GM12878 (cell line): ENCODE results near the gene UTP3. TPM values are rescaled to one million over a fixed set of nuclear protein-coding genes. Genes with fewer than 3 reads are reported as not detected.
A peak's percentile ranks its signal among the peaks of the same experiment; 100 is the strongest.

ENCODE experiments used
- ATAC-seq: fragments of 200-7000 bp; cut with Tn5 transposase; 3 replicates; pipeline ENCODE4 v1.9.1; 2020; ENCODE audit warnings: mild to moderate bottlenecking, moderate library complexity
- BruUV-seq: library from RNA; stranded (reverse); fragments of 400-500 nt; replicated peaks from 2 replicates; lab custom pipeline; 2021; lab: Mats Ljungman, UMichigan
- CTCF ChIA-PET: fragments of 300-600 bp; sonication (Branson Sonifier 250); formaldehyde crosslinking; extraction: SDS; loops from one replicate; lab custom pipeline; 2021; ENCODE audit warnings: inconsistent platforms; lab: Yijun Ruan, JAX
- POLR2A ChIA-PET: fragments of 350-600 bp; formaldehyde crosslinking; extraction: SDS; loops from one replicate; lab custom pipeline; 2021; ENCODE audit warnings: inconsistent platforms; lab: Charles Lee
- RAD21 ChIA-PET: fragments of 300-600 bp; sonication (Branson Sonifier 250); formaldehyde crosslinking; loops from one replicate; lab custom pipeline; 2023; ENCODE audit warnings: antibody characterized with exemption; ENCODE audit not compliant: unreplicated experiment; lab: Charles Lee
- SMC1A ChIA-PET: fragments of 300-600 bp; sonication (Branson Sonifier 250); formaldehyde crosslinking; loops from one replicate; lab custom pipeline; 2023; ENCODE audit not compliant: unreplicated experiment, uncharacterized antibody; lab: Charles Lee
- DNase-seq: peaks from one replicate; pipeline ENCODE4 v3.0.0-alpha.2; 2011; ENCODE audit warnings: low read depth, low spot score
- FAIRE-seq: peaks from 3 replicates; lab custom pipeline; 2011; peaks lifted over from hg19 to GRCh38; lab: Jason Lieb, UNC
- H2AFZ ChIP-seq: 2 replicates; pipeline ENCODE4 v1.6.0; 2011; ENCODE audit warnings: low read depth, low read length, control low read depth; ENCODE audit not compliant: control insufficient read depth
- H3K27ac ChIP-seq: 2 replicates; pipeline ENCODE4 v1.5.1; 2011; ENCODE audit warnings: control low read depth; ENCODE audit not compliant: control insufficient read depth, insufficient read depth
- H3K27me3 ChIP-seq, 2 experiments: replicated peaks in 1 of 2; 2 replicates each; pipeline versions ENCODE4 v1.6.0 to v1.6.1; 2011; ENCODE audit warnings: low read length in 1 of 2; ENCODE audit not compliant: control insufficient read depth in 2 of 2, insufficient read depth in 2 of 2
- H3K36me3 ChIP-seq, 2 experiments: 2 replicates each; pipeline ENCODE4 v1.5.1; 2011; ENCODE audit warnings: low read length in 1 of 2; ENCODE audit not compliant: control insufficient read depth in 2 of 2, insufficient read depth in 2 of 2
- H3K4me1 ChIP-seq: 2 replicates; pipeline ENCODE4 v1.6.1; 2011; ENCODE audit warnings: mild to moderate bottlenecking, low read length, moderate library complexity, mixed read lengths; ENCODE audit not compliant: control insufficient read depth, insufficient read depth
- H3K4me2 ChIP-seq: 2 replicates; pipeline ENCODE4 v1.6.0; 2011; ENCODE audit warnings: control low read depth; ENCODE audit not compliant: control insufficient read depth, insufficient read depth
- H3K4me3 ChIP-seq: fragments of 200-600 bp; sonication (generic); 2 replicates; pipeline ENCODE4 v1.5.1; 2016
- H3K79me2 ChIP-seq: 2 replicates; pipeline ENCODE4 v1.6.0; 2011; ENCODE audit warnings: low read length; ENCODE audit not compliant: control insufficient read depth, insufficient read depth
- H3K9ac ChIP-seq: 2 replicates; pipeline ENCODE4 v1.8.0; 2011; ENCODE audit warnings: low read length, control low read depth, mixed read lengths; ENCODE audit not compliant: control insufficient read depth, insufficient read depth
- H3K9me3 ChIP-seq: replicated peaks from 3 replicates; pipeline ENCODE4 v1.5.1; 2011; ENCODE audit warnings: mild to moderate bottlenecking, low read length; ENCODE audit not compliant: control insufficient read depth, insufficient read depth
- H4K20me1 ChIP-seq: 2 replicates; pipeline ENCODE4 v1.6.0; 2011; ENCODE audit not compliant: control insufficient read depth, insufficient read depth
- CHD4 ChIP-seq: fragments of 200-600 bp; sonication (generic); IDR thresholded peaks from 2 replicates; pipeline ENCODE4 v1.6.1; 2016; ENCODE audit warnings: mild to moderate bottlenecking
- EZH2 ChIP-seq: IDR thresholded peaks from 2 replicates; pipeline ENCODE4 v1.6.1; 2012; ENCODE audit warnings: low read depth, mild to moderate bottlenecking, control low read depth, inconsistent platforms, low read length, borderline replicate concordance; ENCODE audit not compliant: control insufficient read depth
- FOS ChIP-seq: IDR thresholded peaks from 3 replicates; pipeline ENCODE4 v1.6.1; 2011; ENCODE audit warnings: borderline replicate concordance; ENCODE audit not compliant: insufficient read length; ENCODE audit errors: extremely low read depth
- MLLT1 ChIP-seq: fragments of 450-650 bp; IDR thresholded peaks from 2 replicates; pipeline ENCODE4 v1.6.1; 2016; ENCODE audit warnings: mild to moderate bottlenecking
- MYB ChIP-seq: fragments of 150-350 bp; IDR thresholded peaks from 2 replicates; pipeline ENCODE4 v1.6.1; 2014; ENCODE audit warnings: mild to moderate bottlenecking, low read depth, low read length, borderline replicate concordance
- PML ChIP-seq: IDR thresholded peaks from 2 replicates; pipeline ENCODE4 v1.6.1; 2012; ENCODE audit warnings: low read length, inconsistent platforms
- PRDM15 ChIP-seq: fragments of 450-650 bp; formaldehyde crosslinking; IDR thresholded peaks from 2 replicates; pipeline ENCODE4 v1.4.0; 2020; ENCODE audit warnings: mild to moderate bottlenecking, moderate library complexity
- RAD51 ChIP-seq: fragments of 450-650 bp; IDR thresholded peaks from 2 replicates; pipeline ENCODE4 v1.6.1; 2016; ENCODE audit warnings: moderate library complexity, mild to moderate bottlenecking, inconsistent platforms
- RUNX3 ChIP-seq: IDR thresholded peaks from 2 replicates; pipeline ENCODE4 v1.6.1; 2012; ENCODE audit warnings: low read length, inconsistent platforms
- SRF ChIP-seq, 2 experiments: IDR thresholded peaks; 2 replicates each; pipeline ENCODE4 v1.6.1; 2011; ENCODE audit warnings: low read depth in 2 of 2, low read length in 2 of 2, mild to moderate bottlenecking in 1 of 2, moderate library complexity in 1 of 2
- TARDBP ChIP-seq: IDR thresholded peaks from 2 replicates; pipeline ENCODE4 v1.6.1; 2016; ENCODE audit warnings: borderline replicate concordance
- whole genome bisulfite sequencing: methylation state at CpG from one replicate; pipeline ENCODE4 v1.1.6; 2016; ENCODE audit warnings: low lambda C conversion rate; ENCODE audit not compliant: insufficient replicate concordance, insufficient coverage; ENCODE audit errors: missing lambda C conversion rate; 5-methylcytosine and 5-hydroxymethylcytosine counted together
- in situ Hi-C: fragments of 300-500 bp; cut with MboI; formaldehyde crosslinking; loops from 9 replicates; pipeline ENCODE4 v1.14.3; 2018; ENCODE audit warnings: mixed read lengths
- intact Hi-C: fragments of 100-400 bp; cut with micrococcal nuclease; formaldehyde crosslinking; loops from one replicate; pipeline ENCODE4 v1.14.2; 2022; ENCODE audit not compliant: unreplicated experiment
- polyA plus RNA-seq, 11 experiments: library from polyadenylated mRNA; depleted of rRNA in 4 of 11; unstranded in 6 of 11; stranded (reverse) in 5 of 11; fragments of >200 nt; fragmentation: Nextera tagmentation in 4 of 11; fragmentation: Illumina TruSeq in 1 of 11; extraction: Ambion mirVana in 4 of 11; extraction: Trizol in 1 of 11; gene quantifications; 1 replicate in 1 of 11; 2 replicates in 10 of 11; pipeline versions ENCODE4 v1.2.1 to v1.2.3, GENCODE V29; 2011 to 2016; ENCODE audit warnings: inconsistent platforms in 2 of 11, missing spikeins in 2 of 11, low read depth in 1 of 11
- total RNA-seq, 4 experiments: library from RNA; depleted of rRNA in 3 of 4; stranded (reverse); fragments of >200 nt in 3 of 4; fragmentation: Illumina TruSeq in 1 of 4; extraction: Trizol in 1 of 4; gene quantifications; 2 replicates each; pipeline versions ENCODE4 v1.2.1 to v1.2.3, GENCODE V29; 2013 to 2021
- TF ChIP-seq, protein P1 (sequence below): fragments of 450-650 bp; formaldehyde crosslinking; IDR thresholded peaks from 2 replicates; pipeline ENCODE4 v1.5.0; 2022; ENCODE audit warnings: mild to moderate bottlenecking, missing genetic modification characterization

The UTP3 gene
- total and polyA plus RNA-seq, 10 of the 15 experiments (the other 5 are each of a cell fraction or from before 2014, with no cell fraction given), result 15.8 to 60.7 (median 22.5) TPM

DNA sequence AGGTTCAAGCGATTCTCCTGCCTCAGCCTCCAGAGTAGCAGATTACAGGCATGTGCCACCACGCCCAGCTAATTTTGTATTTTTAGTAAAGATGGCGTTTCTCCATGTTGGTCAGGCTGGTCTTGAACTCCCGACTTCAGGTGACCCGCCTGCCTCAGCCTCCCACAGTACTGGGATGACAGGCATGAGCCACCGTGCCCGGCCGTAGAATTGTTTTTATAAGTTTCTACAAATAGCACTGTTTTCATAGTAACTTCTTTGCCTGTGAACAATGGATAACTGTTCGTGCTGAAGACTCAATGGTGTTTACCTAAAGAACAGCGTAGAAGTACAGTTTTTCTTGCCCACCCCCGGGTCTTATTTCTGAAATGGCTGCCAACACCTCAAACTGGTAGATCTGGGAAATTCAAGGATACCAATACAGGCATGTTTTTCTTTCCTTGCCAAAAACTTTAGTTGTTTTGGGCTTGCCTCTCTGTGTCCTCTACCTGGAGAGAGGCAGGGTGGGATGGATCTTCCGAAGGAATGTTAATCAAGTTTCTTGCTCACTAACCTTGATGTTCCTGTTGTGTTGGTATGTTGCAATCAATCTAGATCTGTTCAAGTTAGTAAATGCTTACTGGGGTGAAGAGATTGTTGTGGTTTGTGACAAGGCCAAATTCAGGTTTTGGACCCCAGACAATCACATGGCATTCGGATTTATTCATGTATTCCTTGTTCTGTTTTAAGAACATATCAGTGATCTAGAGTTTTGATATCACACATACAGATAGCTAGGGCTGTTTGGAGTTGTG is 30.7 kb downstream of the UTP3 start (continued):
- no peak for TF ChIP-seq PRDM15 (CRISPR knock-in tag)
- no peak for TF ChIP-seq CHD4

DNA sequence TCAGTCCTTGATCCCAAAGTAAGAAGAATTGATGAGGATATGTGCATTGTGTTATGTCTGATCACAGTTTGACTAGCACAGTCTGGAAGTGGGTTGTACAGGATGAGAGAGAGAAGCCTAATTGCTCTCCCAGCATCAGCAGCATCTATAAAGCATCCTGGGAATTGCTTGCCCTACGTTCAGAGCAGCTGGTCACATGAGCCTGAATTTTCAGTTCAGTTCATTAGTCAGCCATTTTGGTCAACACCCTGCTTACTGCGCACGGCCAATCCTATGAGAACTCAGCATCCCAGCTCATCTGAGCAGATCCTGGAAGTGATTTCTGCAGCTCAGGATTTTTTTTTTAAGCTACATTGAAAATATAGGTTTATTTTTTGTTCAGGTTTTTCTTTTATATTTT is 33.4 kb downstream of the UTP3 start, which contains the start of gene RUFY3:
TSS of gene RUFY3 (plus strand) at position 218 of the 400 bp plus-strand sequence. CDS start 610 bp downstream, outside the sequence.
- ATAC-seq (0 out of 3 replicates have a peak, but pooled peaks have one; percentile 19), DNase-seq (no peak), FAIRE-seq (no peak)
- no peaks in the 10 kb centered on the region for H3K36me3 ChIP-seq
- H3K9me3 ChIP-seq, result no peaks in the 10 kb centered on the region
- ChIA-PET SMC1A (interaction anchor here (0.6 to 4.5 kb wide), 10 partner anchors 8 to 439 kb away, joined by 3 to 56 read pairs (median 4); no protein-coding TSS in a partner anchor), POLR2A (interaction anchor here (0.6 to 0.9 kb wide), 3 partner anchors 8 to 13 kb away, joined by 3 read pairs; no protein-coding TSS in a partner anchor), CTCF (interaction anchor here (0.9 to 4.3 kb wide), 5 partner anchors 9 to 106 kb away, joined by 3 to 35 read pairs (median 4); no protein-coding TSS in a partner anchor), RAD21 (interaction anchor here (0.6 to 3.8 kb wide), 7 partner anchors 13 to 416 kb away, joined by 3 to 25 read pairs (median 3); no protein-coding TSS in a partner anchor)
- H3K4me3 ChIP-seq, result no peak within 1 kb of the TSS
- no peaks in the 10 kb centered on the region; a peak in 1 of 4 replicates for H3K27me3 ChIP-seq
- no peak within 1 kb of the TSS for H3K9ac ChIP-seq
- in situ Hi-C loops, result no loop called here
- H4K20me1 ChIP-seq, result no peaks in the 10 kb centered on the region
- H3K4me2 ChIP-seq, result no peak within 1 kb of the TSS
- no peak within 1 kb of the TSS for H3K27ac ChIP-seq
- no peaks in the 10 kb centered on the region for H3K4me1 ChIP-seq
- intact Hi-C loops, result no loop called here
- WGBS, result 63% methylated on average over 3 of the region's 3 CpGs
- H2AFZ ChIP-seq, result no peak within 1 kb of the TSS
- H3K79me2 ChIP-seq, result no peaks in the 10 kb centered on the region
- BruUV-seq, result no TSS peak
- no peak for TF ChIP-seq RUNX3
- TF ChIP-seq EZH2, result no peak
- peak in 1 of 2 experiments; percentile 63; a peak in 1 of 4 replicates for TF ChIP-seq SRF (IDR thresholded peaks at IDR 0.05; ENCODE audit: low read depth in 2 of 2, low read length in 2 of 2)
- no peak for TF ChIP-seq PML
- peak; percentile 97 for TF ChIP-seq MLLT1
- no peak for TF ChIP-seq TARDBP
- no peak for TF ChIP-seq RAD51
- TF ChIP-seq MYB, result no peak
- TF ChIP-seq, protein P1, sequence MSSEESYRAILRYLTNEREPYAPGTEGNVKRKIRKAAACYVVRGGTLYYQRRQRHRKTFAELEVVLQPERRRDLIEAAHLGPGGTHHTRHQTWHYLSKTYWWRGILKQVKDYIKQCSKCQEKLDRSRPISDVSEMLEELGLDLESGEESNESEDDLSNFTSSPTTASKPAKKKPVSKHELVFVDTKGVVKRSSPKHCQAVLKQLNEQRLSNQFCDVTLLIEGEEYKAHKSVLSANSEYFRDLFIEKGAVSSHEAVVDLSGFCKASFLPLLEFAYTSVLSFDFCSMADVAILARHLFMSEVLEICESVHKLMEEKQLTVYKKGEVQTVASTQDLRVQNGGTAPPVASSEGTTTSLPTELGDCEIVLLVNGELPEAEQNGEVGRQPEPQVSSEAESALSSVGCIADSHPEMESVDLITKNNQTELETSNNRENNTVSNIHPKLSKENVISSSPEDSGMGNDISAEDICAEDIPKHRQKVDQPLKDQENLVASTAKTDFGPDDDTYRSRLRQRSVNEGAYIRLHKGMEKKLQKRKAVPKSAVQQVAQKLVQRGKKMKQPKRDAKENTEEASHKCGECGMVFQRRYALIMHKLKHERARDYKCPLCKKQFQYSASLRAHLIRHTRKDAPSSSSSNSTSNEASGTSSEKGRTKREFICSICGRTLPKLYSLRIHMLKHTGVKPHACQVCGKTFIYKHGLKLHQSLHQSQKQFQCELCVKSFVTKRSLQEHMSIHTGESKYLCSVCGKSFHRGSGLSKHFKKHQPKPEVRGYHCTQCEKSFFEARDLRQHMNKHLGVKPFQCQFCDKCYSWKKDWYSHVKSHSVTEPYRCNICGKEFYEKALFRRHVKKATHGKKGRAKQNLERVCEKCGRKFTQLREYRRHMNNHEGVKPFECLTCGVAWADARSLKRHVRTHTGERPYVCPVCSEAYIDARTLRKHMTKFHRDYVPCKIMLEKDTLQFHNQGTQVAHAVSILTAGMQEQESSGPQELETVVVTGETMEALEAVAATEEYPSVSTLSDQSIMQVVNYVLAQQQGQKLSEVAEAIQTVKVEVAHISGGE (CRISPR knock-in tag), result no peak
- TF ChIP-seq FOS, result no peak
